ENCODE results near the gene HMCN2.

The HMCN2 gene

GRCh38 chr9:130446101-130446861 lies 180.7 kb downstream of the HMCN2 start:
- Histone ChIP-seq H3K9ac (no peak overlapping the region), H3K79me2 (ENCODE audit: insufficient read depth, low read depth) (no peaks in the 10 kb centered on the region), H3K27ac (no peak overlapping the region), H3K4me1 (ENCODE audit: low read depth, poor library complexity, severe bottlenecking) (peaks cover 8% of the 10 kb centered on the region), H4K20me1 (ENCODE audit: insufficient read depth) (no peaks in the 10 kb centered on the region), H3K27me3 (ENCODE audit: insufficient read depth, low read depth) (peaks cover 20% of the 10 kb centered on the region; the same call in 1 of the 2 replicates), H2AFZ (ENCODE audit: low read depth) (no peak overlapping the region), H3K4me3 (IDR thresholded peaks at IDR 0.05; ENCODE audit: insufficient read depth, low read depth, low read length) (no peak overlapping the region), H3K4me2 (no peak overlapping the region), H3K36me3 (ENCODE audit: insufficient read depth) (no peaks in the 10 kb centered on the region)
- no peak for TF ChIP-seq CTCF (conservative IDR thresholded peaks at IDR 0.05; ENCODE audit: low read depth, low read length)

GRCh38 chr9:130447193-130447816 lies 181.7 kb downstream of the HMCN2 start:
- peaks cover 8% of the 10 kb centered on the region for H3K4me1 ChIP-seq (ENCODE audit: low read depth, poor library complexity, severe bottlenecking)
- H4K20me1 ChIP-seq (ENCODE audit: insufficient read depth) = no peaks in the 10 kb centered on the region
- no peak overlapping the region for H3K4me3 ChIP-seq (IDR thresholded peaks at IDR 0.05; ENCODE audit: insufficient read depth, low read depth, low read length)
- no peaks in the 10 kb centered on the region for H3K79me2 ChIP-seq (ENCODE audit: insufficient read depth, low read depth)
- no peak overlapping the region for H3K27ac ChIP-seq
- H2AFZ ChIP-seq (ENCODE audit: low read depth) = no peak overlapping the region
- H3K27me3 ChIP-seq (ENCODE audit: insufficient read depth, low read depth) = peaks cover 20% of the 10 kb centered on the region; the same call in 1 of the 2 replicates
- no peak overlapping the region for H3K4me2 ChIP-seq
- no peak overlapping the region for H3K9ac ChIP-seq
- TF ChIP-seq CTCF (conservative IDR thresholded peaks at IDR 0.05; ENCODE audit: low read depth, low read length) = no peak
- no peaks in the 10 kb centered on the region for H3K36me3 ChIP-seq (ENCODE audit: insufficient read depth)

DNA sequence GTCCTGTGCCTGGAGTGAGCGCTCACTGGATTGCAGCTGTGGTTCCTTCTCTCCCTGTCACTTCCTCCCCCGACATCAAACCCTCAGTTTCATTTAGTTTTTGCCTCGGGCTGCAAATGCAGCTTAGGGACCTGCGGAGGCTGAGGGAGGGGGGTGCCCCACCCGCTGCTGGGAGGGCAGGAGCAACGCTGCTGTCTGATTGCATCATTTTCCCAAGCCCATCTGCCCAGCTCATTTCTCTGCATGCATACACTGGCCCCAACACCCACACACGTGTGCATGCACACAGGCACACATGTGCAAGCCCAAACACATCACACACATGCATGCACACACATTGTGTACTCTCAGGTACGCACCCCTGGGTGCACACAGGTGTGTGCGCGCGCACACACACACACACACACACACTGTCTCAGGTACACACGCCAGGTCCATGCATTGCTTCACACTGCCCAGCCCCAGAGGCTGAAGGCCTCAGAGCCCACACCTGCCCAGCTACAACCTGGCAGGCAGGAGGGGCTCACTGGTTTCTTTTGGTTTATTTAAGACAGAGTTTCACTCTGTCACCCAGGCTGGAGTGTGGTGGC lies 182.6 kb downstream of the HMCN2 start:
- no peak overlapping the region for H3K9ac ChIP-seq
- H3K4me2 ChIP-seq = no peak overlapping the region
- no peaks in the 10 kb centered on the region for H4K20me1 ChIP-seq (ENCODE audit: insufficient read depth)
- no peaks in the 10 kb centered on the region for H3K36me3 ChIP-seq (ENCODE audit: insufficient read depth)
- H3K4me1 ChIP-seq (ENCODE audit: low read depth, poor library complexity, severe bottlenecking) = peaks cover 8% of the 10 kb centered on the region
- H3K4me3 ChIP-seq (IDR thresholded peaks at IDR 0.05; ENCODE audit: insufficient read depth, low read depth, low read length) = no peak overlapping the region
- no peak overlapping the region for H3K27ac ChIP-seq
- peaks cover 24% of the 10 kb centered on the region; the same call in 1 of the 2 replicates for H3K27me3 ChIP-seq (ENCODE audit: insufficient read depth, low read depth)
- H3K79me2 ChIP-seq (ENCODE audit: insufficient read depth, low read depth) = no peaks in the 10 kb centered on the region
- H2AFZ ChIP-seq (ENCODE audit: low read depth) = no peak overlapping the region
- TF ChIP-seq CTCF (conservative IDR thresholded peaks at IDR 0.05; ENCODE audit: low read depth, low read length) = no peak

DNA sequence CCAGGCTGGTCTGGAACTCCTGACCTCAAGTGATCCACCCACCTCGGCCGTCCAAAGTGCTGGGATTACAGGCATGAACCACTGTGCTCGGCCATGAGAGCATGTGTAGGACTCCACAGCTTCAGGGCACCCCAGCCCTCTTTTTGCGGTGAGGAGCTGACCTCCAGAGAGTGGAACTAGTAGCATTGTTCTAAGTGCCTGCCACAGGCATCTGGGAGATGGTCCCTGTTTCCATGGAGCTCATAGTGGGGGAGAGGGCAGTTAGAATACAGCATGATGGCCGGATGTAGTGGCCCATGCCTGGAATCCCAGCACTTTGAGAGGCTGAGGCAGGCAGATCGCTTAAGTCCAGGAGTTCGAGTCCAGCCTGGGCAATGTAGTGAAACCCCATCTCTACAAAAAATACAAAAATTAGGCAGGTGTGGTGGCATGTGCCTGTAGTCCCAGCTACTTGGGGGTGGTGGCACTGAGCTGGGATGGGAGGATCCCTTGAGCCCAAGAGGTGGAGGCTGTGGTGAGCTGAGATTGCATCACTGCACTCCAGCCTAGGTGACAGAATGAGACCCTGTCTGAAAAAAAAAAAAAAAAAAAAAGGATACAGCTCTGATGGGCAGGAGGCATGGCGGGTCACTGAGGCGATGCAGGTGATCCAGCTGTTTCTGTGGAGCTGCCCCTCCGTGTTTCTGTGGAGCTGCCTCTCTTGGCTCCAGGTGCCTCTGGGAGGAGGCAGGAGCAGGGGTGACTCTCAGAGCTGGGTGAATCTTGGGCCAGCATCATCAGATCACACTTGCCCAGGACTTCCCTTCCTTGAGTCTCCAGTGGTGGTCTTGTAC lies 183.4 kb downstream of the HMCN2 start:
- Histone ChIP-seq H3K4me1 (ENCODE audit: low read depth, poor library complexity, severe bottlenecking) (peaks cover 8% of the 10 kb centered on the region), H3K4me3 (IDR thresholded peaks at IDR 0.05; ENCODE audit: insufficient read depth, low read depth, low read length) (no peak overlapping the region), H3K79me2 (ENCODE audit: insufficient read depth, low read depth) (no peaks in the 10 kb centered on the region), H4K20me1 (ENCODE audit: insufficient read depth) (no peaks in the 10 kb centered on the region), H3K9ac (no peak overlapping the region), H3K27me3 (ENCODE audit: insufficient read depth, low read depth) (peaks cover 23% of the 10 kb centered on the region; the same call in 1 of the 2 replicates), H2AFZ (ENCODE audit: low read depth) (no peak overlapping the region), H3K27ac (no peak overlapping the region), H3K4me2 (no peak overlapping the region), H3K36me3 (ENCODE audit: insufficient read depth) (no peaks in the 10 kb centered on the region)
- TF ChIP-seq CTCF (conservative IDR thresholded peaks at IDR 0.05; ENCODE audit: low read depth, low read length) = no peak
